Mucosa of stomach (tissue), 1 donor: ENCODE measurements around the gene ACY1.
"Not testable (repeated sequence)": the region's sequence is repeated elsewhere in the genome, so short reads cannot be mapped to it uniquely, and the experiment has no call there.

ENCODE experiments used
- H3K27me3 ChIP-seq: one replicate; pipeline ENCODE4 v1.7.0; 2013; ENCODE audit warnings: mild to moderate bottlenecking, low read length; ENCODE audit not compliant: control insufficient read depth, insufficient read depth
- H3K36me3 ChIP-seq: one replicate; pipeline ENCODE4 v1.7.0; 2013; ENCODE audit warnings: low read length; ENCODE audit not compliant: control insufficient read depth, insufficient read depth
- H3K4me1 ChIP-seq: one replicate; pipeline ENCODE4 v1.7.0; 2013; ENCODE audit warnings: mild to moderate bottlenecking, low read length; ENCODE audit not compliant: control insufficient read depth, insufficient read depth
- H3K4me3 ChIP-seq: one replicate; pipeline ENCODE4 v1.7.0; 2013; ENCODE audit warnings: low read length
- H3K9ac ChIP-seq: one replicate; pipeline ENCODE4 v1.7.0; 2013; ENCODE audit warnings: mild to moderate bottlenecking, low read length, moderate library complexity
- H3K9me3 ChIP-seq: one replicate; pipeline ENCODE4 v1.7.0; 2013; ENCODE audit warnings: mild to moderate bottlenecking, low read length, moderate library complexity; ENCODE audit not compliant: control insufficient read depth
- donor health status: Pancreatic carcinoma.

ACY1 gene

DNA sequence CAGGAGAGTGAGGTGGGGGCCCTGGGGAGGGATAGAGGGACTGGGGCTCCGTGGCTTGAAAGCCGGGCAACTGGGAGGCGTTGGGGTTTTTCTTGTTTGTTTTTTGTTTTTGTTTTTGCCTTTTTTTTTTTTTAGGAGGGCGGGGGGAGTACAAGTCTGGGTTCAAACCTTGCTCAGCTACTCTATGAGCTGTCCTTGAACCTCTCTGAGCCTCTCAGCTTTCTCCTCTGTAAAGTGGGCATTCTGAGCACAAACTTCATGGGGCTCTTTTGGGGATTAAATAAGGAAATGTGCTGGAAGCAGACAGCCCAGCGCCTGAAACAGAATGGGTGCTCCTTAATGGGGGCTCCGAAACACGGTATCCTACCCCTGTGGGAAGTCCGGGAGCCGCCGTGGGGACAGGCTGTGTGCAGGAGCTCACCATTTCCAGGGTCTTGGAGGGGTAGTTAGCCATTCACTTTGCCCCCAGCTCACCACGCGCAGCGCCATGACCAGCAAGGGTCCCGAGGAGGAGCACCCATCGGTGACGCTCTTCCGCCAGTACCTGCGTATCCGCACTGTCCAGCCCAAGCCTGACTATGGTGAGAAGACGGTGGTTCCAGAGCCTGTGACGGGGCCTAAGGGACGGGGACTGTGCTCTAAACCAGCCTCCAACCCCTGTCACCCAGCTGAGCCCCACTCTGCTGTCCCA, 388 bp downstream of the ACY1 start:
- no peaks in the 10 kb centered on the region for H3K27me3 ChIP-seq
- peaks cover 44% of the 10 kb centered on the region for H3K4me1 ChIP-seq
- no peaks in the 10 kb centered on the region for H3K9me3 ChIP-seq
- H3K36me3 ChIP-seq: no peaks in the 10 kb centered on the region
- peak overlapping the region; percentile 77 for H3K9ac ChIP-seq
- H3K4me3 ChIP-seq: no peak overlapping the region

DNA sequence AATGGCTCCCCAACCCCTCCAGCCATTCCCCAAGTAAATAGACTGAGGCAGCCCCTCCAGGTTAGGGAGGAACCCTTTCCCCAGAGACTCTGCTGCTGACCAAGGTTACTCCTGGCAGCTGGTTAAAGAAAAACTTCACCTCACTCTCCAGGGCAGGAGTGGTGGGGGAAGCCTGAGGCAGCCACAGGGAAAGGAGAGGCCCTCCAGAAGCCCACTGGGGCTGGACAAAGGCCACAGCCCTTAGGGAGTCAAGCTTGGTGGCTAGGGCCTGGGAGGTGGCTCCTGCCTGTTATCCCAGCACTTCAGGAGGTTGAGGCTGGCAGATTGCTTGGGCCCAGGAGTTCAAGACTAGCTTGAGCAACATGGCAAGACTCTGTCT, 923 bp downstream of the ACY1 start:
- no peak overlapping the region for H3K4me3 ChIP-seq
- peak overlapping the region; percentile 77 for H3K9ac ChIP-seq
- H3K4me1 ChIP-seq: peaks cover 44% of the 10 kb centered on the region
- no peaks in the 10 kb centered on the region for H3K36me3 ChIP-seq
- H3K27me3 ChIP-seq: no peaks in the 10 kb centered on the region
- no peaks in the 10 kb centered on the region for H3K9me3 ChIP-seq

DNA sequence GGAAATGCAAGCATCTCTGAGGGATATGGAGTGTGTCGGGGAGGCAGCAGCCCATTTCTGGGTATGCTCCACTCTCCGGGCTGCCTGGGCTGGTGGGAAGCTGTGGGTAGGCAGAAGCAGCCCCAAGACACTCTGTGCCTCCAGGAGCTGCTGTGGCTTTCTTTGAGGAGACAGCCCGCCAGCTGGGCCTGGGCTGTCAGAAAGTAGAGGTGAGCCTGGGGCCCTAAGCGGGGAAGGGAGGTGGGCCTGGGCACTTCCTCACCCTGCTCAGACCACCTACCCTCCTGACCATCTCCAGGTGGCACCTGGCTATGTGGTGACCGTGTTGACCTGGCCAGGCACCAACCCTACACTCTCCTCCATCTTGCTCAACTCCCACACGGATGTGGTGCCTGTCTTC, 1.7 kb downstream of the ACY1 start:
- Histone ChIP-seq H3K4me1 (peaks cover 44% of the 10 kb centered on the region), H3K9me3 (no peaks in the 10 kb centered on the region), H3K27me3 (no peaks in the 10 kb centered on the region), H3K9ac (no peak overlapping the region), H3K4me3 (no peak overlapping the region), H3K36me3 (no peaks in the 10 kb centered on the region)

DNA sequence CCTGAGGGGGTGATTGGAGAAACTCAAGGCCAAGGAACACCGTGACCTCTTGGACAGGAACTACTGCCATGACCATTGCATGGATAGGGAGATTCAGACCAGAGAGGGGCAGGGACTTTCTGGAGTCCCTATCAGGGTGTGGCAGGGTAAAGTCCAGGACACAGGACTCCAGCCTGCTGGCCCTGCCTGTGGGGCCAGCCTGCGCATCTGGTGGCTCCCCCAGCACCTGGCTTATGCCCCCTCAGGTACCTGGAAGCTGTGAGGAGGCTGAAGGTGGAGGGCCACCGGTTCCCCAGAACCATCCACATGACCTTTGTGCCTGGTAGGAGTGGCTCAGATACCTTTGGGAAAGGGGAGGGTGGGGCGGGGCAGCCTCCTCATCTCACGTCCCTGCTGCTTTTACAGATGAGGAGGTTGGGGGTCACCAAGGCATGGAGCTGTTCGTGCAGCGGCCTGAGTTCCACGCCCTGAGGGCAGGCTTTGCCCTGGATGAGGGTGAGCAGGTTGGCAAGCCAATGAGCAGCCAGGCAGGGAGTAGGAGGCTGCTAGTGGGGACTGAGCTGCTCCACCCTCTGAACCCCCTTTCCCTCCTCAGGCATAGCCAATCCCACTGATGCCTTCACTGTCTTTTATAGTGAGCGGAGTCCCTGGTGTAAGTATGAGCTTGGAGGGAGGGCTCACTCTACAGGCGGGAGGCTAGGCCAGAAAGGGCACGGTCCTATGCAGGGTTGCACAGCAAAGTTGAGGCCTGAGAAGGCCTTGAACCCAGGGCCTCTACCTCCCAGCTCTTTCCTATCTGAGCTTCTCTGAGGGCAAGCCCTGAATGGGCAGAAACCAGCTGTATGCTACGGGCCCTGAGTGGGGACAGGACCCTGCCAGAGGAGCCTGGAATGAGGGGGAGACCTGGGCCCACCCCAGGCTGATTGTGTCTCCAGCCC, 2.9 kb downstream of the ACY1 start:
- H3K4me1 ChIP-seq: peaks cover 37% of the 10 kb centered on the region
- H3K9me3 ChIP-seq: no peaks in the 10 kb centered on the region
- H3K36me3 ChIP-seq: no peaks in the 10 kb centered on the region
- H3K4me3 ChIP-seq: no peak overlapping the region
- H3K27me3 ChIP-seq: no peaks in the 10 kb centered on the region
- H3K9ac ChIP-seq: no peak overlapping the region

DNA sequence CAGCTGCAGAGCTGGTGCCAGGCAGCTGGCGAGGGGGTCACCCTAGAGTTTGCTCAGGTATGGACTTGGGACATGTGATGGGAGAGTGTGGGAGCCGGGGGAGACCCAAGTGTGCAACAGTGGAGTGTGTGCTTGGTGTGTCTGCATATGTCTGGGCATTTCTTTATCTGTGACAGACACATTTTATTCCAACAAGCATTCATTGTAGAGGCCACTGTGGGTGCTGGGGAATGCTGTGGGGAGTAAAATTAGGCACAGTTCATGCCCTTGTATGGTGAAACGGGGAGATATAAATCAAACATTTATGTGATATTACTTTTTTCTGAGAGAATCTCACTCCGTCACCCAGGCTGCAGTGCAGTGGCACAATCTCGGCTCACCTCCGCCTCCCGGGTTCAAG, 4.2 kb downstream of the ACY1 start:
- H3K36me3 ChIP-seq: no peaks in the 10 kb centered on the region

DNA sequence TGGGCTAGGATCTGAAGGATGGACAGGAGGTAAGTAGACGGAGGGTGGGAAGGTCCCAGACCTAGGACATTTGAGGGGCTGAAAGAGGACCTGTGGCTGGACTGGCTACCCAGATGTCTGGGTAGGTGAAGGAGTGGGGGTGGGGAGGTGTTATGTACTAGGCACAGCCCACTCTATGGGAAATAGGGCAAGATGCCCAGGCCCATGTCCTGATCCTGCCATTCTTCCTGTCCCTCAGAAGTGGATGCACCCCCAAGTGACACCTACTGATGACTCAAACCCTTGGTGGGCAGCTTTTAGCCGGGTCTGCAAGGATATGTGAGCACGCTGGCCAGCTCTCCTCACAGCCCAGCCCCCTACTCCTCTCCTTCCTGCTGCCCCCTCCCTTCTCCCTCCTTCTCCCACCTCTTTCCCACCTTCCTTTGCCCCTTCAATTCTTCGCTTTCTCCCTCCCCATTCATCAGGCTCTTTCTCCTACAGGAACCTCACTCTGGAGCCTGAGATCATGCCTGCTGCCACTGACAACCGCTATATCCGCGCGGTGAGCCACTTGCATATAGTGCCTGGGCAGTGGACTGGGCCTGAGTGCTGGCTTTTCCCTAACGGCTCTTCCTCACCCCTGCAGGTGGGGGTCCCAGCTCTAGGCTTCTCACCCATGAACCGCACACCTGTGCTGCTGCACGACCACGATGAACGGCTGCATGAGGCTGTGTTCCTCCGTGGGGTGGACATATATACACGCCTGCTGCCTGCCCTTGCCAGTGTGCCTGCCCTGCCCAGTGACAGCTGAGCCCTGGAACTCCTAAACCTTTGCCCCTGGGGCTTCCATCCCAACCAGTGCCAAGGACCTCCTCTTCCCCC, 5.2 kb downstream of the ACY1 start:
- Histone ChIP-seq H3K9ac (no peak overlapping the region), H3K36me3 (no peaks in the 10 kb centered on the region), H3K9me3 (no peaks in the 10 kb centered on the region), H3K27me3 (no peaks in the 10 kb centered on the region), H3K4me1 (peaks cover 33% of the 10 kb centered on the region), H3K4me3 (no peak overlapping the region)

More for the DNA sequence above, 4.2 kb downstream of the ACY1 start:
- Histone ChIP-seq H3K9me3 (no peaks in the 10 kb centered on the region), H3K4me3 (no peak overlapping the region), H3K27me3 (no peaks in the 10 kb centered on the region), H3K4me1 (peaks cover 33% of the 10 kb centered on the region), H3K9ac (no peak overlapping the region)

DNA sequence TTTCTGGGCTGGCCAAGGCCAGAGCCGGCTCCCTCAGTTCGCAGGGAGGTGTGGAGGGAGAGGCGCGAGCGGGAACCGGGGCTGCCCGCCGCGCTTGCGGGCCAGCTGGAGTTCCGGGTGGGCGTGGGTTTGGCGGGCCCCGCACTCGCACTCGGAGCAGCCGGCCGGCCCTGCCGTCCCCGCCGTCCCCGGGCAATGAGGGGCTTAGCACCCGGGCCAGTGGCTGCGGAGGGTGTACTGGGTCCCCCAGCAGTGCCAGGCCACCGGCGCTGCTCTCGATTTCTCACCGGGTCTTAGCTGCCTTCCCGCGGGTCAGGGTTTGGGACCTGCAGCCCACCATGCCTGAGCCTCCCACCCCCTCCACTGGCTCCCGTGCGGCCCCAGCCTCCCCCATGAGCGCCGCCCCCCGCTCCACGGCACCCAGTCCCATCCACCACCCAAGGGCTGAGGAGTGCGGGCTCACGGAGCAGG, 7.2 kb downstream of the ACY1 start:
- H3K4me3 ChIP-seq: not testable (repeated sequence)

DNA sequence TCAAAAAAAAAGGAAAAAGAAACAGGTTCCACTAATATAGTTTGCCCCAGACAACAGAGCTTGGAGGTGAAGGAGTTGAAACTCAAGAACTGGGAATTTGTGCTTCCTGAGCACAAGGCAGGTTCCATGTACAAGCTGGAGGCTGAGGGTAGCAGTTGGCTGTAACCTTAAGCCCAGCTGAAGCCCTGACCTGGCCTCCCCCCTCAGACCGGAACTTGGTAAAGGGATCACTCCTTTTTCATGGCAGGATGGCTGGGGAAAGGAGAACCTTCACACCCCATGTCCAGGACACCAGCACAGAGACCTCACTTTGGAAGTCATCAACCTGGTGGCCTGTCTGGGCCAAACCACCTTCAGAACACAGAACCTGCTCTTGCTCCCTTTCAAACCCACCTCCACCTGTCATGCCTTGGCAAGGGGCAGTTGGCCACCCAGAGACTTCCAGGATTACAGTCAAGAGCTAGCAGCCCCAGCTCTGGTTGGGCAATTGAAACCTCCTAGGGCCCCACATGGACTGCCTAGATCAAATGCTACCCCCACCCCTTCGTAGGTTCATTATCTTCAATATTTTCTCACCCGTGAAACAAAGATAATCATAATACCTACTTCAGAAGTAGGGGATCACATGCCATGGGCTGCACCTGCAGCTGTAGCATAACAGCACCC, 8.8 kb downstream of the ACY1 start:
- Histone ChIP-seq H3K4me3 (no peak overlapping the region), H3K9ac (no peak overlapping the region), H3K27me3 (no peaks in the 10 kb centered on the region), H3K36me3 (peaks cover 4% of the 10 kb centered on the region), H3K9me3 (no peaks in the 10 kb centered on the region), H3K4me1 (peaks cover 17% of the 10 kb centered on the region)

More for the DNA sequence above, 7.2 kb downstream of the ACY1 start:
- H3K9ac ChIP-seq, H3K36me3 ChIP-seq, H3K9me3 ChIP-seq, H3K27me3 ChIP-seq: not testable (repeated sequence)
- peaks cover 33% of the 10 kb centered on the region for H3K4me1 ChIP-seq

DNA sequence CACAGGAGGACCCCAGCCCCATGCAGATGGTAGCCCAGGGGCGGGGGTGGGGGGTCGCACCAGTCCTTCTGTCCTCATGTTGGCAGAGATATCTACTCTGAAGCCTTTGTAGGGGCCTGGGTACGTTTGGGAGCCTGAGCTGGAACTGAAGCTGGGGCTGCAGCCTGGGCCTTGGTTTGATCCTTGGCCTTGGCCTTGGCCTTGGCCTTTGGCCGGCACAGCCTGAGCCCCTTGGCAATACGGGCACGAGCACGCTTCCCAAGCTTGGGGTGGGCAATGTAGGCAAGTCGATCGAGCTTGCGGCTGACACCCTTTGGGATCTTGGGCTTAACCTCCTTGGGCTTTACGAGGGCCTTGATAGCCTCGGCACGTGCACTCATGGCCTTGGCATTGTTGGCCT, 10.3 kb downstream of the ACY1 start:
- not testable (repeated sequence) for H3K4me3 ChIP-seq, H3K9ac ChIP-seq, H3K36me3 ChIP-seq, H3K9me3 ChIP-seq, H3K27me3 ChIP-seq
- H3K4me1 ChIP-seq: peaks cover 16% of the 10 kb centered on the region

DNA sequence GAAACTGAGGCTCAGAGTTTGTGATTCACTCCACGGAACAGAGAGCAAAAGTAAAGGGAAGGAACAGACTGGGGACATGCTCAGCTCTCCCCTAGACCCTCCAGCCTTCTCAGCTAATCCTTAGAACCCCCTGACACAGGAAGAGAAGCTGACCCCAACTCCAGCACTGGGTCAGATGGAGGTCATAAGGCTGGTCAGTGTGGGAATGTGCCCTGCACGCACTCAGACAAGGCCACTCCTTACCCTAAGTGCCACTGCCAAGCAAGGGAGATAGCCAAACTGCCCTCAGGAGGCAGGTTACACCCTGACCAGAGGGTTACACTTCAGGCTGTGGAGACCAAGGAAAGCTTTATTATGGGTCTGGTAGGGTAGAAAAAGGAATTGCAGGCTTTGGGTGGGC, 11.2 kb downstream of the ACY1 start:
- peaks cover 16% of the 10 kb centered on the region for H3K4me1 ChIP-seq
- H3K9me3 ChIP-seq: no peaks in the 10 kb centered on the region

DNA sequence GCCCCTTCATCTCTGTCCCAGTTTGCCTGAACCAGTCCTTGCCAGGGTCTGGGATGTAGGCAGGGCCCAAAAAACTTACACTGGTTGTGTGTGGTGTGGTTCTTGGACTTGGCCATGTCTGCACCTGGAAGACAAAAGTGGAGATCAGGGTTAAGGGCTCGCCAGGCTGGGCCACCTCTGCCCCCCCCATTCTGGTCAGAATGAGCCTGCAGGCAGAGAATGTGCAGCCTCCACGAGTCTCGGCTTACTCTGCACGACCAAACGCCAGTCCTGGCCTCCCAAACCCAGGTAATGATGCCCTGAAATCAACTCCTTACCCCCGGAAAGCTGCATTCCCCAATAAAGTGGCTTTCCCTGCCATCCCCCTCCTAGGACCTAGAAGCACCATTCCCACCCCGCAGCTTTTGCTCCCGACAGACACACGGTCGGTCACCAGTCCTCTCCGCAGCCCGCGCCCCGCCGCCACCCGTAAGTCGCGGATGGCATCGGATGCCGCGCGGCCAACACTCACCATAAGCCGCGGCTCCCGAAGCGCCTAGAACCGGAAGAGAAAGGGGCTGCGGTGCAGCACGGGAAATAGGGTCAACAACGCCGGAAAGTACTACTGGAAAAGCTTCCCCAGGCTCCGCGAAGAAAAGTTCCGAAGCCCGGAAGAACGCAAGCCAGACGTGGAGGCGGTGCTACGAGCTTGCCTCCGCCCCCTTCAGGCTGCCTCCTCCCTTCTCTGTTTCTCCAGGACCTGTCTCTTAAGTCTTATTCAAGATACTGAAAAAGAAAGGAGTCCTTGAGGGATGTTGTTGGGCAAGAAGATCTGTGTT, 12.2 kb downstream of the ACY1 start, which contains the start of gene RPL29:
Gene RPL29, minus strand, starts transcription at position 550 of the 818 bp plus-strand sequence. Its CDS starts 434 bp downstream, at position 116.
- H3K9ac ChIP-seq: peak within 1 kb of the TSS; percentile 99

More for the DNA sequence above, 11.2 kb downstream of the ACY1 start:
- H3K36me3 ChIP-seq: peaks cover 4% of the 10 kb centered on the region
- peak overlapping the region; percentile 99 for H3K9ac ChIP-seq
- peak overlapping the region; percentile 93 for H3K4me3 ChIP-seq
- H3K27me3 ChIP-seq: no peaks in the 10 kb centered on the region

More for the DNA sequence above, 12.2 kb downstream of the ACY1 start, which contains the start of gene RPL29:
- no peaks in the 10 kb centered on the region for H3K27me3 ChIP-seq
- peaks cover 4% of the 10 kb centered on the region for H3K36me3 ChIP-seq
- H3K4me1 ChIP-seq: peaks cover 16% of the 10 kb centered on the region
- H3K4me3 ChIP-seq: peak within 1 kb of the TSS; percentile 93
- no peaks in the 10 kb centered on the region for H3K9me3 ChIP-seq
